ENCODE data around the gene SLC25A26. TPM values are rescaled to one million over a fixed set of nuclear protein-coding genes. Genes with fewer than 3 reads are reported as not detected.

The SLC25A26 gene
- polyA plus RNA-seq, 1 donor (not counting 4 experiments of a cell fraction or from before 2014, with no cell fraction given), result 25.2 TPM

GRCh38 chr3:66399529-66400232 lies 178.9 kb downstream of the SLC25A26 start:
- dilution Hi-C loops (cut with MboI; ENCODE audit: extremely low pct_ligation_motif_present, low sequenced_read_pairs), result no loop called here
- TF ChIP-seq CTCF (optimal IDR thresholded peaks at IDR 0.05 in 1 of 3, IDR thresholded peaks at IDR 0.05 in 1 of 3, conservative IDR thresholded peaks at IDR 0.05 in 1 of 3; ENCODE audit: extremely low read depth in 1 of 3, insufficient read depth in 2 of 3, low read length in 3 of 3), result no peak
- TF ChIP-seq EZH2 (IDR thresholded peaks at IDR 0.05; ENCODE audit: low read length), result no peak
- Histone ChIP-seq H3K9ac (ENCODE audit: control insufficient read depth, extremely low read depth, insufficient read depth, low read length) (no peak overlapping the region), H3K9me1 (ENCODE audit: control insufficient read depth, extremely low read depth, insufficient read depth, low read length) (no peaks in the 10 kb centered on the region), H3K36me3 (ENCODE audit: control insufficient read depth in 2 of 2, extremely low read depth in 1 of 2, insufficient read depth in 2 of 2, low read length in 2 of 2) (peaks cover 5 to 23% of the 10 kb centered on the region in 2 experiments), H3K79me2 (ENCODE audit: control insufficient read depth, insufficient read depth, low read length) (no peaks in the 10 kb centered on the region), H3K4me1 (ENCODE audit: control insufficient read depth, extremely low read depth, insufficient read depth, low read length) (peaks cover 14% of the 10 kb centered on the region), H3K9me3 (ENCODE audit: control insufficient read depth, low read depth, low read length) (no peaks in the 10 kb centered on the region), H3K4me3 (ENCODE audit: control insufficient read depth in 2 of 3, extremely low read depth in 1 of 3, insufficient read depth in 2 of 3, low read depth in 1 of 3, low read length in 3 of 3) (no peak overlapping the region), H3K27ac (ENCODE audit: control insufficient read depth, insufficient read depth, low read length) (no peak overlapping the region), H4K20me1 (ENCODE audit: control insufficient read depth, extremely low read depth, insufficient read depth, low read length) (no peaks in the 10 kb centered on the region), H3K27me3 (ENCODE audit: control insufficient read depth, extremely low read depth, insufficient read depth, low read length) (no peaks in the 10 kb centered on the region), H3K4me2 (ENCODE audit: control insufficient read depth, extremely low read depth, insufficient read depth, low read depth, low read length) (no peak overlapping the region), H2AFZ (ENCODE audit: control insufficient read depth, low read length) (no peak overlapping the region)
- FAIRE-seq (no peak), DNase-seq (ENCODE audit: low read depth, low spot score) (no peak)

- Histone ChIP-seq H3K9me1 (ENCODE audit: control insufficient read depth, extremely low read depth, insufficient read depth, low read length) (no peaks in the 10 kb centered on the region), H3K4me2 (ENCODE audit: control insufficient read depth, extremely low read depth, insufficient read depth, low read depth, low read length) (no peak overlapping the region), H2AFZ (ENCODE audit: control insufficient read depth, low read length) (no peak overlapping the region), H3K27ac (ENCODE audit: control insufficient read depth, insufficient read depth, low read length) (no peak overlapping the region), H3K4me1 (ENCODE audit: control insufficient read depth, extremely low read depth, insufficient read depth, low read length) (peaks cover 14% of the 10 kb centered on the region), H3K27me3 (ENCODE audit: control insufficient read depth, extremely low read depth, insufficient read depth, low read length) (no peaks in the 10 kb centered on the region), H4K20me1 (ENCODE audit: control insufficient read depth, extremely low read depth, insufficient read depth, low read length) (no peaks in the 10 kb centered on the region), H3K9me3 (ENCODE audit: control insufficient read depth, low read depth, low read length) (no peaks in the 10 kb centered on the region), H3K9ac (ENCODE audit: control insufficient read depth, extremely low read depth, insufficient read depth, low read length) (no peak overlapping the region), H3K4me3 (ENCODE audit: control insufficient read depth in 2 of 3, extremely low read depth in 1 of 3, insufficient read depth in 2 of 3, low read depth in 1 of 3, low read length in 3 of 3) (no peak overlapping the region), H3K36me3 (ENCODE audit: control insufficient read depth in 2 of 2, extremely low read depth in 1 of 2, insufficient read depth in 2 of 2, low read length in 2 of 2) (peaks cover 7 to 26% of the 10 kb centered on the region in 2 experiments), H3K79me2 (ENCODE audit: control insufficient read depth, insufficient read depth, low read length) (no peaks in the 10 kb centered on the region)
- TF ChIP-seq EZH2 (IDR thresholded peaks at IDR 0.05; ENCODE audit: low read length), result no peak
- no peak for TF ChIP-seq CTCF (optimal IDR thresholded peaks at IDR 0.05 in 1 of 3, IDR thresholded peaks at IDR 0.05 in 1 of 3, conservative IDR thresholded peaks at IDR 0.05 in 1 of 3; ENCODE audit: extremely low read depth in 1 of 3, insufficient read depth in 2 of 3, low read length in 3 of 3)
- dilution Hi-C loops (cut with MboI; ENCODE audit: extremely low pct_ligation_motif_present, low sequenced_read_pairs), result no loop called here
- DNase-seq (ENCODE audit: low read depth, low spot score) (no peak), FAIRE-seq (no peak)
Measured at GRCh38 chr3:66400411-66401156, 179.8 kb downstream of the SLC25A26 start.
